ENCODE measurements around the gene CDKAL1.

The CDKAL1 gene

DNA sequence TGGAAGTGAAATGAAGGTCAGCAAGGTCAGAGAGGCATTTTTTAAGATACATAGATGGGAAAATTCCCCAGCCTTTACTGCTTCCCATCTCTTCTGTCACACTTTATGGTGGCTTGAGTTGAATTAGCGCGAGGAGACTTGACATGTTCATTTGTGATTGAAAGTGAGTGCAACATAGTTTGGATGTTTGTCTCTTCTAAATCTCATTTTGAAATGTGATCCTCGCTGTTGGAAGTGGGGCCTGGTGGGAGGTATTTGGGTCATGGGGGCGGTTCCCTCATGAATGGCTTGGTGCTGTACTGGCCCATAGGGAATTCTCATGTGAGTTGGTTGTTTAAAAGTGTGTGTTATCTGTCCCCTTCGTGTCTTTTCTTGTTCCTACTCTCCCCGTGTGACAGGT lies 237.2 kb downstream of the CDKAL1 start:
- DNase-seq (ENCODE audit: low spot score in 2 of 2) = no peak
- peaks cover 21% of the 10 kb centered on the region for H3K36me3 Mint-ChIP-seq
- no peaks in the 10 kb centered on the region for H3K4me1 Mint-ChIP-seq
- H3K27me3 Mint-ChIP-seq = no peaks in the 10 kb centered on the region
- H3K27ac Mint-ChIP-seq = no peak overlapping the region
- ATAC-seq (ENCODE audit: low read depth) = no peak
- no peaks in the 10 kb centered on the region for H3K9me3 Mint-ChIP-seq
- no peak overlapping the region for H3K4me3 Mint-ChIP-seq

DNA sequence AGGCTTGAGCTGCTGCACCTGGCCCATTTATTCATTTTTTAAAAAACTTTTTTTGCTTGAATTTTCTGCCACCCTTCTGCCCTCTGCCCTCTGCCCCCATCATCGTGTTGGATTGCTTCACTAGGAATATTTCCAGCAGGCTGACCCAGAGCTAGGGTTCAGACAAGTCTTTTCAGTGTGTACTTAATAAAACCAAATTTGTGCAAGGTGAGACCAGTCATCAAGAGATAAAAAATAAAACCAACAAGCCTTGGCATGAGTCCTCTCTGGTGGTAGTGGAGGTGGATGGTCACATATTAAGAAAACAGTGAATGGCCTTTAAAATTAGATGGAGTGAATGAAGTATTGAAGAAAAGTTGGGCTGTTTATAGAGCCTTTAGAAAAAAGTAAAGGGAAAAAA lies 239.6 kb downstream of the CDKAL1 start:
- Mint-ChIP-seq H3K9me3 (no peaks in the 10 kb centered on the region), H3K36me3 (peaks cover 22% of the 10 kb centered on the region), H3K27me3 (no peaks in the 10 kb centered on the region), H3K4me1 (no peaks in the 10 kb centered on the region), H3K27ac (no peak overlapping the region), H3K4me3 (no peak overlapping the region)
- DNase-seq (ENCODE audit: low spot score in 2 of 2) (no peak), ATAC-seq (ENCODE audit: low read depth) (no peak)

DNA sequence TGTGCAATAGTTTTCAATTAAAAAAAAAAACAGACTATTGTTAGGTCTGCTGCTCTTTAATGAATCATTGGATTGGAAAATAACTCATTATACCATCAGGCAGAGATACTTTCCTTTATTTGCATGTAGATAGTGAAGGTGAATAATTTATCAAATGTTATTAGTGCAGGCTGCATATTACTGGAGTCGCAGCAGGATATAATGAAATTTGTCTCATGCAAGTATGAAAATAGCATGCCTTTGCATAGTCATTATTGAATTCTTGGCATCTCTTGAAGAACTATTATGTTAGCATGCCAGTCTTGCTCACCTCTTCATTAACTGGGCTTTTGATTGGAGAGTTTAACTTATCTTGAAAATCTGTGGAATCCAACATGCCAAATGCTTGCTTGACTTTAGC lies 241.7 kb downstream of the CDKAL1 start:
- H3K36me3 Mint-ChIP-seq = peaks cover 19% of the 10 kb centered on the region
- no peaks in the 10 kb centered on the region for H3K27me3 Mint-ChIP-seq
- H3K4me3 Mint-ChIP-seq = no peak overlapping the region
- no peak for DNase-seq (ENCODE audit: low spot score in 2 of 2)
- H3K27ac Mint-ChIP-seq = no peak overlapping the region
- no peaks in the 10 kb centered on the region for H3K4me1 Mint-ChIP-seq
- no peaks in the 10 kb centered on the region for H3K9me3 Mint-ChIP-seq
- ATAC-seq (ENCODE audit: low read depth) = no peak

DNA sequence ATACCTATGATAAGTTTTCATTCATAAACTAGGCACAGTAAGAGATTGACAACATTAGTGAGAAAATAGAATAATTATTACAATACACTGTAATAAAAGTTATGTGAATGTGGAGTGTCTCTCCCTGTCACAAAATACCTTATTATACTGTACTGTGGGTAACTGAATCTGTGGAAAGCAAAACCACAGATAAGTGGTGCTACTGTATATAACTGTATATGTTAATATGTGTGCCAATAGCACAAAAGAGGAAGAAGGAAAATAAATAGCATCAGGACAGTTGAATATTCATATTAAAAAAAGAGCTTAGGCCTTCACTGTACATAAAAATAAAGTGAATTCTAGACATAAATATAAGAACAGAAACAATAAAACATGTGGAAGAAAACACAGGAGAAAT lies 243.5 kb downstream of the CDKAL1 start:
- Mint-ChIP-seq H3K27me3 (no peaks in the 10 kb centered on the region), H3K27ac (no peak overlapping the region), H3K9me3 (no peaks in the 10 kb centered on the region), H3K4me3 (no peak overlapping the region), H3K36me3 (peaks cover 24% of the 10 kb centered on the region), H3K4me1 (no peaks in the 10 kb centered on the region)
- DNase-seq (ENCODE audit: low spot score in 2 of 2) (no peak), ATAC-seq (ENCODE audit: low read depth) (no peak)

DNA sequence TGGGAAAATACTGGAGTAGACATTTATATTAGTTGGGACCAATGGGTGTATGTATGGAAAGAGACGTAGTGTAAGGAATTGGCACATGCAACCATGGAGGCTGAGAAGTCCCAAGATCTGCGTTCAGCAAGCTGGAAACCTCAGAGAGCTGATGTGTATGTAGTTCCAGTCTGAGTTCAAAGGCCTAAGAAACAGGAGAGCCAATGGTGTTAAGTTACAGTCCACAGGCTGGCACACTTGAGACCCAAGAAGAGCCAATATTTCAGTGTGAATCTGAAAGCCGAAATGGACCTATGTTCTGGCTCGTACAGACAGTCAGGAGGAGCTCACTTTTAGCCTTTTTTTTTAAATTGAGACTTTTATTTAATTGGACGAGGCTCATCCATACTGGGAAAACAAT lies 244.2 kb downstream of the CDKAL1 start:
- Mint-ChIP-seq H3K4me1 (no peaks in the 10 kb centered on the region), H3K36me3 (peaks cover 27% of the 10 kb centered on the region), H3K9me3 (no peaks in the 10 kb centered on the region), H3K4me3 (no peak overlapping the region), H3K27ac (no peak overlapping the region), H3K27me3 (no peaks in the 10 kb centered on the region)
- DNase-seq (ENCODE audit: low spot score in 2 of 2) (no peak), ATAC-seq (ENCODE audit: low read depth) (no peak)

DNA sequence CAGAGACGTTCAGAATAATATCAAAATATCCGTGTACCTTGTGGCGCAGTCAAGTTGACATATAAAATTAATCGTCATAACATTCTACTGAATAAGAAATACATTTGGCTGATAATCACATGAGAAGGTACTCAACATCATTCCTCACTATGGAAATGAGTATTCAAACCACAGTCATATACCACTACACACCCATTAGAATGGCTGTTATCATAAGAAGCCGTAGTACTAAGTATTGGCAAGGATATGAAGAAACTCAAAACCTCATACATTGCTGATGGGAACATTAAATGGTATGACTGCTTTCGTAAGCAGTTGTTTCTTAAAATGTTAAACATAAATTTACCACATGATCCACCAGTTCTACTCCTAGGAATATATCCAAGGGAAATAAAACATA lies 244.7 kb downstream of the CDKAL1 start:
- H3K27me3 Mint-ChIP-seq = no peaks in the 10 kb centered on the region
- no peak overlapping the region for H3K4me3 Mint-ChIP-seq
- peaks cover 30% of the 10 kb centered on the region for H3K36me3 Mint-ChIP-seq
- no peaks in the 10 kb centered on the region for H3K9me3 Mint-ChIP-seq
- DNase-seq (ENCODE audit: low spot score in 2 of 2) (no peak), ATAC-seq (ENCODE audit: low read depth) (no peak)
- H3K27ac Mint-ChIP-seq = no peak overlapping the region
- no peaks in the 10 kb centered on the region for H3K4me1 Mint-ChIP-seq

DNA sequence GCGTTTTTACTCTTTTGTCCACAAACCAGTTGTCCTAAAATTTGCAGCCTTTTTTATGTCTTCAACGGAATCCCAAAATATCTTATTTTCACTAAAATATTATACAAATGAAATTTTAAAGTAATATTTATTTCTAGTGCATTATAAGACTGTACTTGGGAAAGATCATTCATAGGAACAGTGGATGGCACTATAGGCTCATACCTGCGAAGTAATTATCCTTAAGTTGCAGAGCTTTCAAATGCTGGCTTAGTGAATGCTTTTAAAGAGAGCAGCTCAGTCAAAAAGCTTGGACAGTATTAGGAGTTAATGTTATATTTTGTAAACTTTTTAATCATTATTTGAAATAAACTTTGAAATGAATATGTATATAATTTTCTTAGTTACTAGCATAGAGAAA lies 254.9 kb downstream of the CDKAL1 start:
- H3K27me3 Mint-ChIP-seq = no peaks in the 10 kb centered on the region
- no peak for ATAC-seq (ENCODE audit: low read depth)
- no peak overlapping the region for H3K4me3 Mint-ChIP-seq
- no peaks in the 10 kb centered on the region for H3K4me1 Mint-ChIP-seq
- DNase-seq (ENCODE audit: low spot score in 2 of 2) = no peak
- H3K27ac Mint-ChIP-seq = no peak overlapping the region
- H3K9me3 Mint-ChIP-seq = no peaks in the 10 kb centered on the region
- H3K36me3 Mint-ChIP-seq = peaks cover 12% of the 10 kb centered on the region

DNA sequence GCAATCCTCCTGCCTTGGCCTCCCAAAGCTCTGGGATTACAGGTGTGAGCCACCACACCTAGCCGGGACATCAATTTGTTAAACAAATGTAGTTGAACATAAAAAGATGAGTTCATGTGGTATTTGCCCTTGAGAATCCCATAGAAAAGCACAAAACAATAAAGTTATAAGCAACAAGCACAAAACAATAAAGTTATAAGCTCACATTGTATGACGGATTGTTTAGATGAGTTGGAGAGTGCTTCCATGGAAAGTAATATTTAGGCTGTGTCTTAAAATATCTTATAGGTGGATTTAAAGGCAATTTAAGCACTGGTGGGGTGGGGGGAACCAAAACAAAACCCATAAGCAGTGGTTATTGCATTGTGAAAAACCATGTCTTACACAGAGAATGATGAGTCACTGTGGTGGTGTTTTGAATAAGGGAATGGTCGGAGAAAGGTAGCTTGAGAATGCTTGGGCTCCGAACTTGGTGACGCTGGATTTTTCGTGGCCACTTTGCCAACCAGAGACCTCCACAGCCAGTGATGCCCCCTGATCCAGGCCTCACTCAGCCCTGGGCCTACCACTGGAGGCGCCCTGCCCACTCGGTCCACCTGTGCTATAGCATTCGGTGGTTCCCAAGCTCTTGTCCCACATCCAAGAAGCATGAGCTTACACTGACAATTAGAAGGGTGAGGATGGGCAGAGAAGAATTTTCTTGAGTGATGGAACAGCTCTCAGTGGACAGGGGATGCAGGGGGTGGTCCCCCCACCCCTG lies 256.0 kb downstream of the CDKAL1 start:
- Mint-ChIP-seq H3K4me1 (no peaks in the 10 kb centered on the region), H3K36me3 (peaks cover 12% of the 10 kb centered on the region), H3K27ac (no peak overlapping the region), H3K9me3 (no peaks in the 10 kb centered on the region), H3K4me3 (no peak overlapping the region), H3K27me3 (no peaks in the 10 kb centered on the region)
- no peak for DNase-seq (ENCODE audit: low spot score in 2 of 2)
- ATAC-seq (ENCODE audit: low read depth) = no peak

DNA sequence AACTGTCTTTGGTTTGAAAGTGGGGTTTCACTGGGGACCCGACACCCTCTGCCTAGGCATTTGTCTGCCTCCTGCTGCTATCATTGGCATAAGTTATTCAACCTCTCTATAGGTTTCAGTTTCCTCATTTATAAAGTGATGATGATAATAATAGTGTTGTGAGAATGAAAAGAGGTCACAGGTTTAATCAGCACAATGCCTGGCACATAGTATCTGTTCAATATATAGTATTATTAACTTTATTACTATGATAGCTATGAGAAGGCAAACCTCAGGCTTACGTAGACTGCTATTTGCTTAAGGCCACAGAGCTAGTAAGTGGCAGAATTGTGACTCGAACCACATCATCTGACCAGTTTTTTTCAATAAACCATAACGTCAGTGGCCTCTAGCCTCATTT lies 256.8 kb downstream of the CDKAL1 start:
- no peak overlapping the region for H3K27ac Mint-ChIP-seq

DNA sequence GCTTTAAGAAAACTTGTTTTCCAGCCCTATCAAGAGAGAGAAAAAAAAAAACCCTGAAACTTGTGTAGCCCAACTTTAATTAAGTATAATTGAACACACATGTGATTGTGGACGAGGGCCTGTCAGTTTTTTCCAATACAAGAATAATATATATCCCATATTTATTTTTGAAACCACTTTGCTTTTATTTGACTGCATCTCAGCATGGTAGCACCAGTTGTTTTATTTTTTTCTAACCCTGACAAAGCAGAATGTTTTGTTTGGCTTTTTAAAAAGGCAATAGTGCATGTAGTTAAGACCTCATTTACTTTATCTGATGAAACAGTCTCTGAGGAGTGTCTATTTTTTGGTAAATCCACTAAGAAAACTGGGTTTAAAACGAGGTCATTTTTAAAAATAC lies 257.7 kb downstream of the CDKAL1 start:
- Mint-ChIP-seq H3K4me1 (no peaks in the 10 kb centered on the region), H3K27me3 (no peaks in the 10 kb centered on the region), H3K4me3 (no peak overlapping the region), H3K9me3 (peaks cover 3% of the 10 kb centered on the region), H3K27ac (no peak overlapping the region), H3K36me3 (peaks cover 16% of the 10 kb centered on the region)
- ATAC-seq (ENCODE audit: low read depth) = no peak
- no peak for DNase-seq (ENCODE audit: low spot score in 2 of 2)

More for the DNA sequence above, 256.8 kb downstream of the CDKAL1 start:
- Mint-ChIP-seq H3K36me3 (peaks cover 12% of the 10 kb centered on the region), H3K4me1 (no peaks in the 10 kb centered on the region), H3K4me3 (no peak overlapping the region), H3K27me3 (no peaks in the 10 kb centered on the region), H3K9me3 (no peaks in the 10 kb centered on the region)
- DNase-seq (ENCODE audit: low spot score in 2 of 2) (no peak), ATAC-seq (ENCODE audit: low read depth) (no peak)

DNA sequence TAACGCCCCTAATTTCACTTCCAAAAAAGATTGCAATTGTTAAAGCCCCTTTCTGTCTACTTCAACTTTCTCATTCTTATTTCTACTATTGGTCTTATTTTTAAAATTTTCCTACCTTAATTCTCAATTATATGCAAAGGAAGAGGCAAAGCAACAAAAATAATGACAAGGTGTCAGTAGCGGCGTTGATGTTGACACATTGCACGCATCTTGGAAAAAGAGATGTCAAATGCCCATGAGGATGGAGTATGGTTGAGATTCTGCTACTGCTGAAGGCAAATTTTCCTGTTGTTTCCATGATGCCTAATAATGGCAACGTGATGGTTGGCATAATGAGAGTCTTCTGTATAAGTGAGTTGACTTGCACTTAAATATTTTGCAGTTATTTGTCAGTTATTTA lies 258.9 kb downstream of the CDKAL1 start:
- H3K27ac Mint-ChIP-seq = no peak overlapping the region
- H3K4me3 Mint-ChIP-seq = no peak overlapping the region
- H3K36me3 Mint-ChIP-seq = peaks cover 26% of the 10 kb centered on the region
- peaks cover 7% of the 10 kb centered on the region for H3K9me3 Mint-ChIP-seq
- H3K4me1 Mint-ChIP-seq = no peaks in the 10 kb centered on the region
- DNase-seq (ENCODE audit: low spot score in 2 of 2) = no peak
- H3K27me3 Mint-ChIP-seq = no peaks in the 10 kb centered on the region
- ATAC-seq (ENCODE audit: low read depth) = no peak

DNA sequence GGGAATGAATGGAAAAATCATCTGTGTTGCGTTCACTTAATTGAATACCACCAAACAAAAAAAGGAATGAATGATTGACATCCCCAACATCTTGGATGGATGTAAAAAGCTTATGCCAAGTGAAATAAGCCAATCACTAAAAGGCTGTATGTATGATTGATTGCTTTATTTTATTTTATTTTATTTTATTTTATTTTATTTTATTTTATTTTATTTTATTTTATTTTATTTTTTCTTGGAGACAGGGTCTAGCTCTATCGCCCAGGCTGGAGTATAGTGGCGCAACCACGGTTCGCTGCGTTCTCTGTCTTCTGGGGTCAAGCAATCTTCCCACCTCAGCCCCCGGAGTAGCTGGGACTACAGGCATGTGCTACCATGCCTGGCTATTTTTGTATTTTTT lies 263.3 kb downstream of the CDKAL1 start:
- Mint-ChIP-seq H3K4me1 (no peaks in the 10 kb centered on the region), H3K4me3 (no peak overlapping the region), H3K27me3 (no peaks in the 10 kb centered on the region), H3K27ac (no peak overlapping the region), H3K36me3 (peaks cover 19% of the 10 kb centered on the region), H3K9me3 (peaks cover 7% of the 10 kb centered on the region)
- no peak for DNase-seq (ENCODE audit: low spot score in 2 of 2)
- ATAC-seq (ENCODE audit: low read depth) = no peak

DNA sequence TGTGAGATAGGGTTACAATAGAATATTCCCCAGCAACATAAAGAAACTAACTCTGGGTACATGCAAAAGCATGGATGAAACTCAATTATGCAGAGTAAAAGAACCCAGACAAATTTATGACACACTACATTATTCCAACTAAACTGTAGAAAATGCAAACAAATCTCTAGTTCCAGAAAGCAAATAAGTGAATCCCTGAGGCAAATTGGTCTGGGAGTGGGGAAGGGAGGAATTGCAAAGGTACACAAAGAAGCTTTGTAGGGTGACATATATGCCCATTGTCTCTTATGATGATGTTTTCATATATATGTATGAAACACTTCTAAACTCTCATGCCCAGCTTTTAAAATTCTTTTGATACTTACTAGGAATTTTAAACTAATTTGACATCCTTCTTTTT lies 266.0 kb downstream of the CDKAL1 start:
- no peak for ATAC-seq (ENCODE audit: low read depth)
- Mint-ChIP-seq H3K36me3 (peaks cover 27% of the 10 kb centered on the region), H3K27ac (no peak overlapping the region), H3K9me3 (peaks cover 8% of the 10 kb centered on the region), H3K4me3 (no peak overlapping the region), H3K4me1 (no peaks in the 10 kb centered on the region), H3K27me3 (no peaks in the 10 kb centered on the region)
- no peak for DNase-seq (ENCODE audit: low spot score in 2 of 2)

DNA sequence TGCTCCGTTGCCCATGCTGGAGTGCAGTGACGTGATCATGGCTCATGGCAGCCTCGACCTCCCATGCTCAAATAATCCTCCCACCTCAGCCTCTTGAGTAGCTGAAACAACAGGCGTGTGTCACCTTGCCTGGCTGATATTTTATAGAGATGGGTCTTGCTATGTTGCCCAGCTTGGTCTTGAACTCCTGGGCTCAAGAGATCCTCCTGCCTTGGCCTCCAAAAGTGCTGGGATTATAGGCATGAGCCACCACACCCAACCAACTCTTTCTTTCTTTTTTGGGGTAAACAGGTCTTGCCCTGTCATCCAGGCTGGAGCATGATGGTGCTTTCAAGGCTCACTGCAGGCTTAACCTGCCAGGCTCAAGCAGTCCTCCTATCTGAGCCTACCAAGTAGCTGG lies 266.4 kb downstream of the CDKAL1 start:
- Mint-ChIP-seq H3K9me3 (peaks cover 9% of the 10 kb centered on the region), H3K36me3 (peaks cover 29% of the 10 kb centered on the region), H3K27ac (no peak overlapping the region), H3K27me3 (no peaks in the 10 kb centered on the region), H3K4me1 (no peaks in the 10 kb centered on the region), H3K4me3 (no peak overlapping the region)
- DNase-seq (ENCODE audit: low spot score in 2 of 2) (no peak), ATAC-seq (ENCODE audit: low read depth) (no peak)

DNA sequence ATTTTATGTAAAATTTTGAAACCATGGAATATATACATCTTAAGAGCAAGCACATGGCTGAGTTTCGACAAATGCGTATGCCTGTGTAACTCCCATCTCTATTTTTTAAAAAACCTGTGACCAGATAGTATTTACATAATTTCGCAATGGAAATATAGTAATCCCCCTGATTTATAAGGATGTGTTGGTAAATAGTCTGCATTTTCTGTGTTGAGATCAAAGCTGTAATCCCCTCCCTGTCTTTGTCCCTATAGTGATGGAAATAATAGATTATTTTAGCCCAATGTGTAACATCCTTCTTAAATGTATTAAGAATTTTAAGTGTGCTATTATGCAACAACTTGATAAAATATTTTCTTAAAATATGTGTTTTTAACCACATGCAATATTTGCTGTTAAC lies 267.3 kb downstream of the CDKAL1 start:
- Mint-ChIP-seq H3K4me3 (no peak overlapping the region), H3K36me3 (peaks cover 34% of the 10 kb centered on the region), H3K9me3 (peaks cover 13% of the 10 kb centered on the region), H3K27ac (no peak overlapping the region), H3K4me1 (no peaks in the 10 kb centered on the region), H3K27me3 (no peaks in the 10 kb centered on the region)
- ATAC-seq (ENCODE audit: low read depth) (no peak), DNase-seq (ENCODE audit: low spot score in 2 of 2) (no peak)
